HG03521 (cell line): ENCODE measurements around the gene CLTB.

Source experiments
- ATAC-seq: cut with Tn5 transposase; IDR thresholded peaks from one replicate; pipeline ENCODE4 v1.9.1; 2021; ENCODE audit warnings: mild to moderate bottlenecking, moderate library complexity; ENCODE audit not compliant: unreplicated experiment

Gene CLTB

GRCh38 chr5:176359658-176360057 lies 56.7 kb downstream of the CLTB start:
- no peak for ATAC-seq

GRCh38 chr5:176356179-176356566 lies 60.2 kb downstream of the CLTB start:
- no peak for ATAC-seq

GRCh38 chr5:176355400-176356178 lies 60.8 kb downstream of the CLTB start:
- no peak for ATAC-seq

DNA sequence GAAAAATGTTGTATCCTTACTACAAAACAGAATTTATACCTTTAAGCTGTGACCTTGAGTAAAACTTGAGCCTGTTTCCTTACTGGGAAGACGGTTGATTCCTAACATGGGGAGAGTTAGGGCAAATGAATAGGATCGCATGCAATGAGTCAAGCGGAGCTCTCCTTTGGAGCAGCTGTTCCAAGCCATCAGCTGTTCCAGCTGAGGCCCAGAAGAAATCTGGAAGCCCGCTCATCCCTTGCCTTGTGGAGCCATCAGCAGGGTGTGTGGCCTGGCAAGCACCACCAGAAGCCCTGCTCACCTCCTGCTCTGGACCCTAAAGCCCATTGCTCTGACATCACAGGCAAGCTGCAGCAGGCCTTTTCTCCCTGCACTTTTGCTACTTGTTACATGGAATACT lies 62.8 kb downstream of the CLTB start:
- ATAC-seq, result no peak

GRCh38 chr5:176352116-176352878 lies 64.0 kb downstream of the CLTB start:
- no peak for ATAC-seq

DNA sequence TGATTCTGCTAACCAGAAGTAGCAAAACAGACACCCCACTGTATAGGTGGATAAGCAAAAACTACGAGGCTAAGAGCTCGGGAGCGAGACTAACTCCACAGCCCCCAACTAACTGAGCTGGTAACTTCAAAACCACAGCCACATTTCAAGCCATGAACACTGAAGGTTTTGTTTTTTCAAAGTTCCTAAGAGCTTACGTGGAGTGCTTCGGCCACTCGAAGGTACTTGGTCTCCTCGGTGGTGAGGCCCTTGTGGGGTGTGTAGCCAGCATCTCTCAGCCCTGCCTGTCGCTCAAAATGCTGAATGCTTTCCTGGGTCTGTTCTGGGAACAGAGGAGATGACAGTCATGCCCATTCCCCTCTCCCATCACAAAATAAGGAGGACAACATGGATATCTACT lies 65.9 kb downstream of the CLTB start:
- ATAC-seq, result no peak

- ATAC-seq, result no peak
Observed at GRCh38 chr5:176342766-176343458, 73.4 kb downstream of the CLTB start.
